Astrocyte of the cerebellum (primary cell): ENCODE results near the gene TMBIM1.

Experiments
- DNase-seq: peaks from one replicate; pipeline ENCODE4 v3.0.0-alpha.2; 2011; ENCODE audit warnings: low read depth
- H3K4me3 ChIP-seq: 2 replicates; pipeline ENCODE4 v1.5.1; 2011; ENCODE audit warnings: mild to moderate bottlenecking, low read depth, low read length, moderate library complexity
- CTCF ChIP-seq: IDR thresholded peaks from 2 replicates; pipeline ENCODE4 v1.5.1; 2012; ENCODE audit warnings: low read length, low read depth, moderate library complexity, mild to moderate bottlenecking; ENCODE audit errors: missing control alignments
- in situ Hi-C: cut with HindIII; loops from 2 replicates; pipeline ENCODE4 v1.10.0; 2017; ENCODE audit warnings: low sequenced_read_pairs

Gene TMBIM1

DNA sequence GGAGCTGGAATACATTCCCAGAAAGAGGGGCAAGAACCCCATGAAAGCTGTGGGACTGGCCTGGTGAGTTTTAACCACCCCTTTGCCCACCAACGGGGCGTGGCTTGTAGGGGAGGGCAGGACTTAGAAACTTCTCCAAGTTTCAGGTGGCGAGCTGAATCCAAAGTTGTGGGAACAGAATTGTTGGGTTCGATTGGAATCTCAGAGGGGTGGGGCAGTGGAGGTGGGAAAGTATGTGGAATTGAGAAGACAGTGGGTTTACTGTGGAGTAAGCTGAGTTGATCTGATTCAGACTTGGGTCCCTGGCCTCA is 20.9 kb downstream of the TMBIM1 start:
- in situ Hi-C loops, result no loop called here
- TF ChIP-seq CTCF, result no peak
- peak overlapping the region; percentile 97 for H3K4me3 ChIP-seq
- no peak for DNase-seq

- DNase-seq, result no peak
- H3K4me3 ChIP-seq, result peak overlapping the region; percentile 97
- no peak for TF ChIP-seq CTCF
- in situ Hi-C loops, result no loop called here
Measured at GRCh38 chr2:218270721-218271486, 21.4 kb downstream of the TMBIM1 start.

GRCh38 chr2:218269900-218270720 is 22.2 kb downstream of the TMBIM1 start, which contains the start of the genes AAMP and PNKD:
TSS of gene AAMP (minus strand) at chr2:218270137. CDS start at chr2:218270086, 51 bp downstream.
TSS of gene PNKD (plus strand) at chr2:218270519. CDS start at chr2:218270536, 17 bp downstream.
- DNase-seq, result peak; percentile 99

DNA sequence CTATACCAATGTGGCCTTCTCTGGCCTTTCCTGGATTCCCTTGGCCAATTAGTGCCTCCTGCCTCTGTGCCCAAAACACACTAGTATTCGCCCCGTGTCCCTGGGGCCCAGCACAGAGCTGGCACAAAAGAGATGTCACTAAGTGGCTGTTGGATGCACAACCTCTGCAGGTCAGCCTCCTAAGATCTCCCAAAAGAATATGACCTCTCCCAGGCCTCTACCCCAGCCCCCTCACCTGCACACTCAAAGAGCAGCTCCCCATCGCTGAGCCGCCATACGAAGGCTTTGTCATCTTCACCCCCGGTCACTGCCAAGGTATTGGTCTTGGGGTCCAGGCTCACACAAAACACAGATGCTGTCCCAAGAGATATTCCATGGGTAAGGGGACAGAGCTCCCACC is 25.0 kb downstream of the TMBIM1 start:
- no peak for TF ChIP-seq CTCF
- no peak for DNase-seq
- in situ Hi-C loops, result no loop called here
- H3K4me3 ChIP-seq, result no peak overlapping the region

More at GRCh38 chr2:218269900-218270720, 22.2 kb downstream of the TMBIM1 start, which contains the start of the genes AAMP and PNKD:
- no peak for TF ChIP-seq CTCF
- peak within 1 kb of the TSS; percentile 97 for H3K4me3 ChIP-seq
- in situ Hi-C loops, result no loop called here

DNA sequence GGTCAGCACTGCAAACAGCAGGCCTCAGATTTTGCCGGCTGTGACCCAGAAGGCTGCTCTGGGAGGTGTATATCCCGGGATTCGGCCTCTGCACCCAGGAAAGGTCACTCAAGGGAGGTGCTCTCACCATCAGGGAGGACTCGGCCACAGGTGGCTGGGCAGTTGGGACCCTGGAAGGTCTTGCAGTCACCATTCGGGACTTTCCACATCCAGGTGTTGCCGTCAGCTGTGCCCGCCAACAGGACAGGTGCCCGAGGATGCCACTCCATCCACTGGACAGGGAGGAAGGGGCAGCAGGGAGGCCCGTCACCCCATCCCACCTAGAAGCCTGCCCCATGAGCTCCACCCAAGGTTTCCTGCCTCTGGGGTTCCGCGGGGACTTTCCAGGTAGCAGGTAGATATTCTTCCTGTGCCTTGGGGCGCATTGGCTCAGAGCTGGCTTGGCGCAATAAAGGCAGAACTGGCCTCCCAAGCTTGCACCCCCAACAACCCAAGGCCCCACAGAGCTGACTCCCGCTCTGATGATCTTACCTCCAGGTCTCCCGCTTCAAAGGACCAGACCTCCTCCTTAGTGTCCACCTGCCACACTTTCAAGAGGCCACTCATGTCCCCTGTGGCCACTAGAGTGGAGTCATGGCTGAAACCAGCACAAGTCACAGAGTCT is 25.9 kb downstream of the TMBIM1 start:
- TF ChIP-seq CTCF, result no peak
- in situ Hi-C loops, result no loop called here
- H3K4me3 ChIP-seq, result no peak overlapping the region
- DNase-seq, result no peak

GRCh38 chr2:218265626-218266025 is 26.7 kb downstream of the TMBIM1 start:
- no peak for TF ChIP-seq CTCF
- H3K4me3 ChIP-seq, result no peak overlapping the region
- in situ Hi-C loops, result no loop called here
- DNase-seq, result no peak
